GM21526 (cell line): ENCODE data around the gene DENND1A.

ENCODE experiments used
- ATAC-seq: cut with Tn5 transposase; IDR thresholded peaks from one replicate; pipeline ENCODE4 v1.9.1; 2021; ENCODE audit warnings: moderate library complexity; ENCODE audit not compliant: unreplicated experiment, low FRiP score

The DENND1A gene

GRCh38 chr9:123383512-123384170 lies 546.3 kb downstream of the DENND1A start:
- no peak for ATAC-seq

GRCh38 chr9:123382653-123383511 lies 547.0 kb downstream of the DENND1A start:
- no peak for ATAC-seq

GRCh38 chr9:123380852-123381705 lies 548.8 kb downstream of the DENND1A start:
- no peak for ATAC-seq

- ATAC-seq: no peak
Measured at GRCh38 chr9:123378956-123379660, 550.8 kb downstream of the DENND1A start.

- ATAC-seq: no peak
Measured at GRCh38 chr9:123378025-123378424, 551.9 kb downstream of the DENND1A start.

- no peak for ATAC-seq
Measured at GRCh38 chr9:123377211-123377971, 552.5 kb downstream of the DENND1A start.

- ATAC-seq: no peak
Measured at GRCh38 chr9:123376218-123377071, 553.5 kb downstream of the DENND1A start.

- no peak for ATAC-seq
Measured at GRCh38 chr9:123375469-123376132, 554.3 kb downstream of the DENND1A start.

- ATAC-seq: no peak
Measured at GRCh38 chr9:123373946-123374345, 556.0 kb downstream of the DENND1A start.

GRCh38 chr9:123373447-123373923 lies 556.4 kb downstream of the DENND1A start:
- no peak for ATAC-seq

GRCh38 chr9:123372766-123373446 lies 557.0 kb downstream of the DENND1A start:
- ATAC-seq: no peak

GRCh38 chr9:123371805-123372590 lies 557.9 kb downstream of the DENND1A start:
- ATAC-seq: no peak

- ATAC-seq: no peak
Measured at GRCh38 chr9:123371228-123371584, 558.7 kb downstream of the DENND1A start.

GRCh38 chr9:123370526-123371227 lies 559.2 kb downstream of the DENND1A start:
- ATAC-seq: no peak

- no peak for ATAC-seq
Measured at GRCh38 chr9:123370108-123370507, 559.8 kb downstream of the DENND1A start.

GRCh38 chr9:123369296-123369695 lies 560.6 kb downstream of the DENND1A start:
- ATAC-seq: no peak
